Activated naive CD8-positive, alpha-beta T cell treated with anti-CD3 and anti-CD28 coated beads, Interleukin-2, amount 50 U/mL, for 24 hours (primary cell): Measurements from ENCODE around the gene EBPL.
"Not testable (repeated sequence)": the region's sequence is repeated elsewhere in the genome, so short reads cannot be mapped to it uniquely, and the experiment has no call there.

Source experiments
- ATAC-seq: fragments of 150-1000 bp; cut with Tn5 transposase; one replicate; pipeline ENCODE4 v1.10.0; 2021
- DNase-seq: peaks from one replicate; pipeline ENCODE4 v3.0.0; 2021
- H3K27ac Mint-ChIP-seq: one replicate; pipeline ENCODE4 v1.8.0; 2021; ENCODE audit warnings: mild to moderate bottlenecking, mixed read lengths
- H3K27me3 Mint-ChIP-seq: one replicate; pipeline ENCODE4 v1.8.0; 2021; ENCODE audit warnings: mixed read lengths
- H3K36me3 Mint-ChIP-seq: one replicate; pipeline ENCODE4 v1.8.0; 2021; ENCODE audit warnings: low read depth, mixed read lengths
- H3K4me1 Mint-ChIP-seq: one replicate; pipeline ENCODE4 v1.8.0; 2021; ENCODE audit warnings: mixed read lengths
- H3K4me3 Mint-ChIP-seq: one replicate; pipeline ENCODE4 v1.8.0; 2021; ENCODE audit warnings: mild to moderate bottlenecking, moderate library complexity, mixed read lengths
- H3K9me3 Mint-ChIP-seq: one replicate; pipeline ENCODE4 v1.8.0; 2021; ENCODE audit warnings: mixed read lengths

The EBPL gene

GRCh38 chr13:49690995-49691784 lies at the start of gene EBPL:
Gene EBPL, minus strand, starts transcription at chr13:49691486. Its CDS starts 62 bp downstream, at chr13:49691424.
- ATAC-seq (peak; percentile 98), DNase-seq (peak; percentile 95)
- H3K4me1 Mint-ChIP-seq: peaks cover 21% of the 10 kb centered on the region
- no peaks in the 10 kb centered on the region for H3K9me3 Mint-ChIP-seq
- H3K36me3 Mint-ChIP-seq: peaks cover 11% of the 10 kb centered on the region
- H3K27me3 Mint-ChIP-seq: no peaks in the 10 kb centered on the region
- peak within 1 kb of the TSS; percentile 81 for H3K27ac Mint-ChIP-seq
- H3K4me3 Mint-ChIP-seq: peak within 1 kb of the TSS; percentile 90

GRCh38 chr13:49740870-49741269 lies 49.6 kb upstream of the EBPL start:
- Mint-ChIP-seq H3K4me3 (no peak overlapping the region), H3K9me3 (no peaks in the 10 kb centered on the region), H3K27me3 (no peaks in the 10 kb centered on the region), H3K36me3 (peaks cover 28% of the 10 kb centered on the region), H3K4me1 (no peaks in the 10 kb centered on the region), H3K27ac (no peak overlapping the region)
- DNase-seq: no peak
- ATAC-seq: no peak

- H3K36me3 Mint-ChIP-seq: peaks cover 20% of the 10 kb centered on the region
- no peak overlapping the region for H3K4me3 Mint-ChIP-seq
- H3K9me3 Mint-ChIP-seq: no peaks in the 10 kb centered on the region
- H3K4me1 Mint-ChIP-seq: no peaks in the 10 kb centered on the region
- DNase-seq: no peak
- ATAC-seq: no peak
- no peak overlapping the region for H3K27ac Mint-ChIP-seq
- no peaks in the 10 kb centered on the region for H3K27me3 Mint-ChIP-seq
Measured at GRCh38 chr13:49739498-49740187, 48.4 kb upstream of the EBPL start.

GRCh38 chr13:49733181-49733951 lies 42.1 kb upstream of the EBPL start:
- Mint-ChIP-seq H3K36me3 (peaks cover 10% of the 10 kb centered on the region), H3K4me3 (no peak overlapping the region), H3K9me3 (no peaks in the 10 kb centered on the region), H3K4me1 (peaks cover 2% of the 10 kb centered on the region), H3K27me3 (no peaks in the 10 kb centered on the region), H3K27ac (no peak overlapping the region)
- DNase-seq (no peak), ATAC-seq (no peak)

- ATAC-seq (no peak), DNase-seq (no peak)
- peaks cover 2% of the 10 kb centered on the region for H3K4me1 Mint-ChIP-seq
- H3K4me3 Mint-ChIP-seq: no peak overlapping the region
- no peak overlapping the region for H3K27ac Mint-ChIP-seq
- H3K36me3 Mint-ChIP-seq: peaks cover 20% of the 10 kb centered on the region
- no peaks in the 10 kb centered on the region for H3K9me3 Mint-ChIP-seq
- H3K27me3 Mint-ChIP-seq: no peaks in the 10 kb centered on the region
Measured at GRCh38 chr13:49731766-49732165, 40.5 kb upstream of the EBPL start.

- Mint-ChIP-seq H3K4me1 (peaks cover 4% of the 10 kb centered on the region), H3K36me3 (peaks cover 64% of the 10 kb centered on the region), H3K27ac (no peak overlapping the region), H3K27me3 (no peaks in the 10 kb centered on the region), H3K9me3 (peaks cover 28% of the 10 kb centered on the region), H3K4me3 (no peak overlapping the region)
- ATAC-seq (no peak), DNase-seq (no peak)
Measured at GRCh38 chr13:49716615-49717014, 25.3 kb upstream of the EBPL start.

GRCh38 chr13:49714757-49715156 lies 23.5 kb upstream of the EBPL start:
- no peak overlapping the region for H3K4me3 Mint-ChIP-seq
- peaks cover 65% of the 10 kb centered on the region for H3K36me3 Mint-ChIP-seq
- no peak overlapping the region for H3K27ac Mint-ChIP-seq
- ATAC-seq (no peak), DNase-seq (no peak)
- H3K4me1 Mint-ChIP-seq: peaks cover 6% of the 10 kb centered on the region
- H3K9me3 Mint-ChIP-seq: peaks cover 28% of the 10 kb centered on the region
- H3K27me3 Mint-ChIP-seq: no peaks in the 10 kb centered on the region

GRCh38 chr13:49711218-49711863 lies 20.1 kb upstream of the EBPL start:
- DNase-seq (no peak), ATAC-seq (no peak)
- Mint-ChIP-seq H3K27me3 (no peaks in the 10 kb centered on the region), H3K4me3 (no peak overlapping the region), H3K9me3 (peaks cover 14% of the 10 kb centered on the region), H3K27ac (no peak overlapping the region), H3K36me3 (peaks cover 56% of the 10 kb centered on the region), H3K4me1 (peaks cover 6% of the 10 kb centered on the region)

- ATAC-seq, H3K27me3 Mint-ChIP-seq, H3K4me1 Mint-ChIP-seq, H3K4me3 Mint-ChIP-seq, DNase-seq, H3K27ac Mint-ChIP-seq, H3K9me3 Mint-ChIP-seq: not testable (repeated sequence)
- peaks cover 38% of the 10 kb centered on the region for H3K36me3 Mint-ChIP-seq
Measured at GRCh38 chr13:49704264-49704663, 13.0 kb upstream of the EBPL start.

GRCh38 chr13:49701491-49701890 lies 10.2 kb upstream of the EBPL start:
- DNase-seq (no peak), ATAC-seq (no peak)
- no peaks in the 10 kb centered on the region for H3K9me3 Mint-ChIP-seq
- H3K27me3 Mint-ChIP-seq: no peaks in the 10 kb centered on the region
- no peak overlapping the region for H3K27ac Mint-ChIP-seq
- H3K4me1 Mint-ChIP-seq: no peaks in the 10 kb centered on the region
- H3K36me3 Mint-ChIP-seq: peaks cover 35% of the 10 kb centered on the region
- H3K4me3 Mint-ChIP-seq: no peak overlapping the region

- peaks cover 27% of the 10 kb centered on the region for H3K36me3 Mint-ChIP-seq
- H3K27ac Mint-ChIP-seq: no peak overlapping the region
- H3K4me1 Mint-ChIP-seq: peaks cover 3% of the 10 kb centered on the region
- H3K4me3 Mint-ChIP-seq: no peak overlapping the region
- H3K27me3 Mint-ChIP-seq: no peaks in the 10 kb centered on the region
- no peak for DNase-seq
- H3K9me3 Mint-ChIP-seq: no peaks in the 10 kb centered on the region
- ATAC-seq: no peak
Measured at GRCh38 chr13:49697468-49697867, 6.2 kb upstream of the EBPL start.

GRCh38 chr13:49694446-49694845 lies 3.2 kb upstream of the EBPL start:
- Mint-ChIP-seq H3K4me1 (peaks cover 18% of the 10 kb centered on the region), H3K27ac (no peak overlapping the region), H3K36me3 (peaks cover 17% of the 10 kb centered on the region), H3K4me3 (no peak overlapping the region), H3K27me3 (no peaks in the 10 kb centered on the region), H3K9me3 (no peaks in the 10 kb centered on the region)
- no peak for DNase-seq
- ATAC-seq: no peak

GRCh38 chr13:49693877-49694276 lies 2.6 kb upstream of the EBPL start:
- Mint-ChIP-seq H3K4me3 (no peak overlapping the region), H3K9me3 (no peaks in the 10 kb centered on the region), H3K36me3 (peaks cover 16% of the 10 kb centered on the region), H3K27ac (no peak overlapping the region), H3K27me3 (no peaks in the 10 kb centered on the region), H3K4me1 (peaks cover 20% of the 10 kb centered on the region)
- no peak for DNase-seq
- no peak for ATAC-seq

GRCh38 chr13:49693191-49693733 lies 2.0 kb upstream of the EBPL start:
- ATAC-seq (no peak), DNase-seq (no peak)
- Mint-ChIP-seq H3K4me1 (peaks cover 21% of the 10 kb centered on the region), H3K36me3 (peaks cover 10% of the 10 kb centered on the region), H3K9me3 (no peaks in the 10 kb centered on the region), H3K27ac (no peak overlapping the region), H3K4me3 (no peak overlapping the region), H3K27me3 (no peaks in the 10 kb centered on the region)
